ENCODE results near the gene RPS25. TPM values are rescaled to one million over a fixed set of nuclear protein-coding genes. Genes with fewer than 3 reads are reported as not detected.

The RPS25 gene
- total RNA-seq, 2 experiments from 2014 or later, result 1,395 to 1,648 TPM

DNA sequence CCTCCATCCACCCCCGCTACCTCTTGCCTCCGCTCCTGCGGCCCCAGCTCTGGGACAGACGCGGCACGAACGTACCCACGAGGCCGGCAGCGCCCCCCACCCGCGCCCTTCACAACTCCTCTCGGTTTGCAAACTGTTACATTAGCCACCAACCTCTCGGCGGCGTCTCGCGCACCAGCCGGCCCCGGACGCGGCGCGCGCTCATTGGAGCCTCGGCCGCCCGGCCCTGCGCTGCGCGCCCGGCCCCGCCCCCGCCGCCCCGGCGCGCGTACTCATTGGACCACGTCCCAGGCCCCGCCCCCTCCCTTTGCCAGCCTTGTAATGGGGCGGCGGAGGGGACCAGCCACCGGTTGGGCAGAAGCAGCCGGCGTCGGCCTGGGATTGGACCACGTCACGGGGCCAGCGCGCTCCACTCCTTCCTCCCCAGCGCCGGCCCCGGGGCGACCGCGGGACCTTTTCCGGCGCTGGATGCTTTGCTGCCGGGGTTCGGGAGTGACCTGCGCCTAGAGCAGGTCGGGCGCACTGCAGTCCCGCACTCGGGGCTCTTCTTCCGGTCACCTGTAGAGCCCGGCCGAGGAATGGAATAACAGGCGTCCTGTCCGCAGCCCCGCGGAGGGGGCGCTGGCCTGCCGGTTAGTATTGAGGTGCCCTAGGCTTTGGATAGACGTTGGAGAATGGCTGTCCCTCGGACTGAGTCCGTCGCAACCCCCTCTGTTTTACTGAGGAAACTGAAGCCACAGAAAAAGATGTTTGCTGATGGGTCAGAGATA is 39.0 kb upstream of the RPS25 start, which contains the start of gene HYOU1:
Gene HYOU1, minus strand, starts transcription at position 206 of the 770 bp plus-strand sequence. CDS start 1,045 bp downstream, outside the sequence.
- peaks cover 22% of the 10 kb centered on the region for H3K79me2 ChIP-seq (ENCODE audit: insufficient read depth, low read depth, low read length)
- H3K27ac ChIP-seq (ENCODE audit: low read depth, low read length, poor library complexity, severe bottlenecking), result peak within 1 kb of the TSS; percentile 65
- H3K9me3 ChIP-seq (ENCODE audit: low read length), result no peaks in the 10 kb centered on the region
- peaks cover 36% of the 10 kb centered on the region for H3K36me3 ChIP-seq (ENCODE audit: insufficient read depth, low read length)
- CTCF ChIA-PET (ENCODE audit: unreplicated experiment), result interaction anchor here (0.6 to 1.0 kb wide), 3 partner anchors 34 to 207 kb away, joined by 3 to 4 read pairs (median 3); no protein-coding TSS in a partner anchor
- no TSS peak for BruUV-seq (replicated peaks)
- H3K9me2 ChIP-seq (ENCODE audit: insufficient read depth, low read length), result no peaks in the 10 kb centered on the region
- intact Hi-C loops (cut with micrococcal nuclease; ENCODE audit: unreplicated experiment), result loop anchor here (1.0 to 2.0 kb wide), 5 partner anchors 27 to 140 kb away; partner anchors contain the start of genes RPS25, SLC37A4 and TRAPPC4
- peak within 1 kb of the TSS; percentile 91 for H3K4me2 ChIP-seq (ENCODE audit: low read length)
- H3K4me3 ChIP-seq (ENCODE audit: low read depth, low read length, poor library complexity, severe bottlenecking), result peak within 1 kb of the TSS; percentile 82
- no peaks in the 10 kb centered on the region for H4K20me1 ChIP-seq (ENCODE audit: insufficient read depth, low read length)
- TF ChIP-seq CTCF (conservative IDR thresholded peaks at IDR 0.05; ENCODE audit: low read length) (peak; percentile 50; the same call in 1 of the 2 replicates), EZH2phosphoT487 (IDR thresholded peaks at IDR 0.05; ENCODE audit: borderline replicate concordance, low read depth, low read length) (no peak)
- DNase-seq (ENCODE audit: low spot score), result peak; percentile 99
- H3K4me1 ChIP-seq (ENCODE audit: insufficient read depth, low read length, poor library complexity, severe bottlenecking), result peaks cover 13% of the 10 kb centered on the region
- H2AFZ ChIP-seq (ENCODE audit: low read length), result peak within 1 kb of the TSS; percentile 83
- POLR2A ChIA-PET, result interaction anchor here (0.7 to 2.0 kb wide), 12 partner anchors 10 to 60 kb away, joined by 3 to 7 read pairs (median 4); partner anchors contain the start of genes CENATAC and VPS11

- Histone ChIP-seq H3K4me3 (ENCODE audit: low read depth, low read length, poor library complexity, severe bottlenecking) (peak overlapping the region; percentile 82), H2AFZ (ENCODE audit: low read length) (peak overlapping the region; percentile 77; the same call in 1 of the 2 replicates), H3K79me2 (ENCODE audit: insufficient read depth, low read depth, low read length) (peaks cover 22% of the 10 kb centered on the region), H3K36me3 (ENCODE audit: insufficient read depth, low read length) (peaks cover 43% of the 10 kb centered on the region), H3K4me1 (ENCODE audit: insufficient read depth, low read length, poor library complexity, severe bottlenecking) (peaks cover 13% of the 10 kb centered on the region), H4K20me1 (ENCODE audit: insufficient read depth, low read length) (no peaks in the 10 kb centered on the region), H3K4me2 (ENCODE audit: low read length) (peak overlapping the region; percentile 84), H3K9me2 (ENCODE audit: insufficient read depth, low read length) (no peaks in the 10 kb centered on the region), H3K27ac (ENCODE audit: low read depth, low read length, poor library complexity, severe bottlenecking) (peak overlapping the region; percentile 65), H3K9me3 (ENCODE audit: low read length) (no peaks in the 10 kb centered on the region)
- DNase-seq (ENCODE audit: low spot score), result peak; percentile 61
- ChIA-PET POLR2A (interaction anchor here (0.6 to 2.0 kb wide), 11 partner anchors 11 to 59 kb away, joined by 3 to 7 read pairs (median 4); partner anchors contain the start of genes CENATAC and VPS11), CTCF (ENCODE audit: unreplicated experiment) (interaction anchor here (0.6 to 1.0 kb wide), 3 partner anchors 98 to 317 kb away, joined by 3 to 5 read pairs (median 4); no protein-coding TSS in a partner anchor)
- TF ChIP-seq CTCF (conservative IDR thresholded peaks at IDR 0.05; ENCODE audit: low read length), result no peak; the same call in 1 of the 2 replicates
- TF ChIP-seq EZH2phosphoT487 (IDR thresholded peaks at IDR 0.05; ENCODE audit: borderline replicate concordance, low read depth, low read length), result no peak
- intact Hi-C loops (cut with micrococcal nuclease; ENCODE audit: unreplicated experiment), result loop anchor here (2.0 kb wide), 2 partner anchors 46 to 140 kb away; no protein-coding TSS in a partner anchor
- BruUV-seq (replicated peaks), result no TSS peak
These were observed 38.4 kb upstream of the RPS25 start for GRCh38 chr11:119056421-119056999.

Data from OCI-LY7 (cell line).